Sigmoid colon (tissue), 7 donors: ENCODE measurements around the gene BOD1L1. TPM values are rescaled to one million over a fixed set of nuclear protein-coding genes. Genes with fewer than 3 reads are reported as not detected.
A peak's percentile ranks its signal among the peaks of the same experiment; 100 is the strongest.

Source experiments
- DNase-seq: peaks from one replicate; pipeline ENCODE4 v3.0.0-alpha.2; 2019
- H3K27ac ChIP-seq, 4 donors: fragments of 200-600 bp; sonication (generic); one replicate each; pipeline ENCODE4 v1.5.1; 2016 to 2019; ENCODE audit warnings: mild to moderate bottlenecking in 1 of 4
- H3K27me3 ChIP-seq, 3 donors: fragments of 200-600 bp; sonication (generic); one replicate each; pipeline ENCODE4 v1.5.1; 2019; ENCODE audit warnings: mild to moderate bottlenecking in 1 of 3
- H3K36me3 ChIP-seq, 4 donors: fragments of 200-600 bp; sonication (generic); one replicate each; pipeline ENCODE4 v1.5.1; 2016 to 2019
- H3K4me1 ChIP-seq, 4 donors: fragments of 200-600 bp; sonication (generic); one replicate each; pipeline ENCODE4 v1.5.1; 2017 to 2019
- H3K4me3 ChIP-seq, 4 donors: fragments of 200-600 bp; sonication (generic); one replicate each; pipeline ENCODE4 v1.5.1; 2017 to 2019; ENCODE audit warnings: mild to moderate bottlenecking in 2 of 4, moderate library complexity in 1 of 4
- H3K9me3 ChIP-seq, 4 donors: fragments of 200-600 bp in 3 of 4; sonication (generic) in 3 of 4; one replicate each; pipeline versions ENCODE4 v1.5.1 to v1.6.1; 2013 to 2019
- CTCF ChIP-seq, 4 experiments: fragments of 450-650 bp in 3 of 4; fragments of 200-600 bp in 1 of 4; IDR thresholded peaks; one replicate each; pipeline ENCODE4 v1.5.1; 2016 to 2019; ENCODE audit warnings: antibody characterized with exemption in 4 of 4, mild to moderate bottlenecking in 3 of 4, moderate library complexity in 2 of 4
- EP300 ChIP-seq, 4 donors: sonication (generic); formaldehyde crosslinking; IDR thresholded peaks; one replicate each; pipeline ENCODE4 v1.6.1; 2017; ENCODE audit warnings: antibody characterized with exemption in 4 of 4
- POLR2A ChIP-seq, 2 donors: fragments of 450-650 bp; IDR thresholded peaks; one replicate each; pipeline ENCODE4 v1.6.1; 2016; ENCODE audit warnings: antibody characterized with exemption in 2 of 2, mild to moderate bottlenecking in 2 of 2, moderate library complexity in 2 of 2
- POLR2AphosphoS5 ChIP-seq, 4 donors: sonication (generic); formaldehyde crosslinking; IDR thresholded peaks; one replicate each; pipeline ENCODE4 v1.6.1; 2017; ENCODE audit warnings: antibody characterized with exemption in 4 of 4
- WGBS, 2 donors: extraction: QIAGEN DNeasy Blood & Tissue Kit; methylation state at CpG; one replicate each; pipeline ENCODE4 v1.1.7; 2013; 5-methylcytosine and 5-hydroxymethylcytosine counted together
- intact Hi-C: fragments of 100-400 bp; cut with DNase I; formaldehyde crosslinking; loops from one replicate; pipeline ENCODE4 v1.15.1; 2023
- polyA plus RNA-seq, 3 donors: library from polyadenylated mRNA; stranded (reverse); fragments of 200-250 nt; gene quantifications; one replicate each; pipeline ENCODE4 v1.2.3, GENCODE V29; 2013
- total RNA-seq, 4 donors: library from RNA; depleted of rRNA; stranded (reverse); fragments of >200 nt; gene quantifications; one replicate each; pipeline ENCODE4 v1.1.0, GENCODE V29; 2016
- donor health status: healthy with polysubstance abuse.
- donor health status: Bipolar disorder and iron deficiency.
- donor health status: healthy.

BOD1L1 gene
- total and polyA plus RNA-seq, 7 donors: 8.3 to 46.0 (median 34.3) TPM

- H3K36me3 ChIP-seq: no peaks in the 10 kb centered on the region
- peaks cover 0 to 56% (median 36%) of the 10 kb centered on the region in 4 donors for H3K4me1 ChIP-seq
- peak overlapping the region; percentile 3 to 77 (median 54) for H3K4me3 ChIP-seq
- TF ChIP-seq POLR2AphosphoS5 (IDR thresholded peaks at IDR 0.05) (peak in 2 of 4 donors; percentile 3), POLR2A (IDR thresholded peaks at IDR 0.05) (no peak), CTCF (IDR thresholded peaks at IDR 0.05) (no peak), EP300 (IDR thresholded peaks at IDR 0.05) (no peak)
- 27 to 51% methylated on average over 42 of the region's 42 CpGs for WGBS, 2 donors
- H3K9me3 ChIP-seq: no peaks in the 10 kb centered on the region
- H3K27me3 ChIP-seq: peaks cover 0 to 64% (median 13%) of the 10 kb centered on the region in 3 donors
- H3K27ac ChIP-seq: peak overlapping the region in 3 of 4 donors; percentile 93 to 96 (median 94)
- peak; percentile 67 for DNase-seq
- intact Hi-C loops: loop anchor here (10.0 kb wide), 1 partner anchor 465 kb away; no protein-coding TSS in a partner anchor
Measured at GRCh38 chr4:13539619-13540445, 87.7 kb downstream of the BOD1L1 start.

GRCh38 chr4:13539047-13539618, 88.4 kb downstream of the BOD1L1 start:
- Histone ChIP-seq H3K27me3 (peaks cover 0 to 61% (median 13%) of the 10 kb centered on the region in 3 donors), H3K27ac (peak overlapping the region in 3 of 4 donors; percentile 93 to 96 (median 94)), H3K4me1 (peaks cover 0 to 55% (median 33%) of the 10 kb centered on the region in 4 donors), H3K4me3 (peak overlapping the region; percentile 1 to 77 (median 54)), H3K36me3 (no peaks in the 10 kb centered on the region), H3K9me3 (no peaks in the 10 kb centered on the region)
- TF ChIP-seq POLR2A (IDR thresholded peaks at IDR 0.05): no peak
- no peak for TF ChIP-seq POLR2AphosphoS5 (IDR thresholded peaks at IDR 0.05)
- TF ChIP-seq EP300 (IDR thresholded peaks at IDR 0.05): no peak
- TF ChIP-seq CTCF (IDR thresholded peaks at IDR 0.05): no peak
- peak; percentile 64 for DNase-seq
- intact Hi-C loops: no loop called here
- 13 to 28% methylated on average over 23 of the region's 23 CpGs for WGBS, 2 donors

GRCh38 chr4:13538427-13538973, 89.0 kb downstream of the BOD1L1 start:
- Histone ChIP-seq H3K27ac (peak overlapping the region in 3 of 4 donors; percentile 93 to 96 (median 94)), H3K4me1 (peaks cover 0 to 49% (median 30%) of the 10 kb centered on the region in 4 donors), H3K9me3 (no peaks in the 10 kb centered on the region), H3K4me3 (peak overlapping the region in 3 of 4 donors; percentile 31 to 77 (median 76)), H3K36me3 (no peaks in the 10 kb centered on the region), H3K27me3 (peaks cover 0 to 61% (median 13%) of the 10 kb centered on the region in 3 donors)
- peak; percentile 53 for DNase-seq
- intact Hi-C loops: no loop called here
- TF ChIP-seq CTCF (IDR thresholded peaks at IDR 0.05) (no peak), POLR2A (IDR thresholded peaks at IDR 0.05) (no peak), EP300 (IDR thresholded peaks at IDR 0.05) (no peak), POLR2AphosphoS5 (IDR thresholded peaks at IDR 0.05) (no peak)
- 38 to 42% methylated on average over 16 of the region's 16 CpGs for WGBS, 2 donors

GRCh38 chr4:13537832-13538177, 89.7 kb downstream of the BOD1L1 start:
- TF ChIP-seq POLR2AphosphoS5 (IDR thresholded peaks at IDR 0.05) (no peak), POLR2A (IDR thresholded peaks at IDR 0.05) (no peak), CTCF (IDR thresholded peaks at IDR 0.05) (no peak), EP300 (IDR thresholded peaks at IDR 0.05) (no peak)
- Histone ChIP-seq H3K27me3 (peaks cover 0 to 58% (median 13%) of the 10 kb centered on the region in 3 donors), H3K36me3 (no peaks in the 10 kb centered on the region), H3K4me3 (no peak overlapping the region), H3K4me1 (peaks cover 0 to 42% (median 26%) of the 10 kb centered on the region in 4 donors), H3K27ac (peak overlapping the region in 3 of 4 donors; percentile 93 to 96 (median 94)), H3K9me3 (no peaks in the 10 kb centered on the region)
- intact Hi-C loops: no loop called here
- 27 to 32% methylated on average over 10 of the region's 10 CpGs for WGBS, 2 donors
- DNase-seq: peak; percentile 37
